ENCODE results near the gene UBE3A.

GRCh38 chr15:25408929-25409328 is 29.9 kb downstream of the UBE3A start:
- TF ChIP-seq CTCF (IDR thresholded peaks at IDR 0.05) (no peak), REST (IDR thresholded peaks at IDR 0.05; ENCODE audit: insufficient read depth in 1 of 2, low read depth in 2 of 2, low read length in 1 of 2) (no peak), POLR2AphosphoS5 (IDR thresholded peaks at IDR 0.05; ENCODE audit: low read depth, low read length) (no peak), TCF7L2 (IDR thresholded peaks at IDR 0.05; ENCODE audit: low read depth, low read length) (no peak), SIN3A (IDR thresholded peaks at IDR 0.05; ENCODE audit: borderline replicate concordance, insufficient read depth, low read depth, low read length) (no peak)

Data from Panc1 (cell line).